ENCODE data around the gene MRLN.

GRCh38 chr10:59687657-59688056 is 65.6 kb downstream of the MRLN start:
- TF ChIP-seq CTCF (conservative IDR thresholded peaks at IDR 0.05 in 1 of 2, IDR thresholded peaks at IDR 0.05 in 1 of 2; ENCODE audit: low read depth in 1 of 2, low read length in 2 of 2) (no peak), EZH2 (IDR thresholded peaks at IDR 0.05; ENCODE audit: low read length, missing control alignments) (no peak)

All from fibroblast of lung (primary cell).